ENCODE measurements around the gene GPATCH3.

The GPATCH3 gene

GRCh38 chr1:26844424-26845196 is 55.7 kb downstream of the GPATCH3 start:
- no peak for DNase-seq (ENCODE audit: low read depth)
- TF ChIP-seq, protein P1, sequence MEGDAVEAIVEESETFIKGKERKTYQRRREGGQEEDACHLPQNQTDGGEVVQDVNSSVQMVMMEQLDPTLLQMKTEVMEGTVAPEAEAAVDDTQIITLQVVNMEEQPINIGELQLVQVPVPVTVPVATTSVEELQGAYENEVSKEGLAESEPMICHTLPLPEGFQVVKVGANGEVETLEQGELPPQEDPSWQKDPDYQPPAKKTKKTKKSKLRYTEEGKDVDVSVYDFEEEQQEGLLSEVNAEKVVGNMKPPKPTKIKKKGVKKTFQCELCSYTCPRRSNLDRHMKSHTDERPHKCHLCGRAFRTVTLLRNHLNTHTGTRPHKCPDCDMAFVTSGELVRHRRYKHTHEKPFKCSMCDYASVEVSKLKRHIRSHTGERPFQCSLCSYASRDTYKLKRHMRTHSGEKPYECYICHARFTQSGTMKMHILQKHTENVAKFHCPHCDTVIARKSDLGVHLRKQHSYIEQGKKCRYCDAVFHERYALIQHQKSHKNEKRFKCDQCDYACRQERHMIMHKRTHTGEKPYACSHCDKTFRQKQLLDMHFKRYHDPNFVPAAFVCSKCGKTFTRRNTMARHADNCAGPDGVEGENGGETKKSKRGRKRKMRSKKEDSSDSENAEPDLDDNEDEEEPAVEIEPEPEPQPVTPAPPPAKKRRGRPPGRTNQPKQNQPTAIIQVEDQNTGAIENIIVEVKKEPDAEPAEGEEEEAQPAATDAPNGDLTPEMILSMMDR (IDR thresholded peaks at IDR 0.05; ENCODE audit: insufficient read depth, low read depth, low read length, missing control alignments): no peak

More at GRCh38 chr1:26844424-26845196, 55.7 kb downstream of the GPATCH3 start:
- H3K4me3 ChIP-seq (ENCODE audit: low read depth, low read length): no peak overlapping the region

Measured in GM12865 (cell line).